Left lung (tissue), 8 donors: Measurements from ENCODE around the gene SERPINA10. TPM values are rescaled to one million over a fixed set of nuclear protein-coding genes. Genes with fewer than 3 reads are reported as not detected.

Source experiments
- polyA plus RNA-seq, 6 donors: library from polyadenylated mRNA; unstranded; fragments of 120-200 nt; gene quantifications; one replicate each; pipeline ENCODE4 v1.2.1, GENCODE V29; 2013; ENCODE audit not compliant: insufficient read length in 6 of 6
- total RNA-seq, 2 donors: library from RNA; stranded (reverse); fragmentation: NEBNext Ultra II Directional; extraction: Animal tissue kit (Norgen Biotek cat#: 25700); gene quantifications; one replicate each; pipeline ENCODE4 v1.2.1, GENCODE V29; 2021
- donor health status: DM: no; HTN: yes; CAD: no.
- donor health status: DM: no; HTN: no; CAD: no.

SERPINA10 gene
- total and polyA plus RNA-seq, 8 donors, result 0.06 to 0.10 (median 0.08) TPM; not detected in 2

Other genes starting within 250 kb of the SERPINA10 start
- 100 to 1,000 TPM; 142 to 148 TPM for gene DDX24, start 212.1 kb downstream of the SERPINA10 start, total RNA-seq
- 100 to 1,000 TPM; 127 to 143 (median 136) TPM for gene DDX24, start 212.1 kb downstream of the SERPINA10 start, polyA plus RNA-seq
- 10 to 100 TPM; 20.3 to 23.8 TPM for gene IFI27L1, start 212.0 kb downstream of the SERPINA10 start, total RNA-seq
- gene IFI27L1, start 212.0 kb downstream of the SERPINA10 start, polyA plus RNA-seq, result 10 to 100 TPM; 25.8 to 34.3 (median 31.5) TPM
- gene IFI27, start 182.5 kb downstream of the SERPINA10 start, total RNA-seq, result 100 to 1,000 TPM; 278 to 394 TPM
- 10 to 100 TPM; 11.6 to 29.0 (median 22.6) TPM for gene IFI27, start 182.5 kb downstream of the SERPINA10 start, polyA plus RNA-seq
- gene IFI27L2, start 163.7 kb downstream of the SERPINA10 start, total RNA-seq, result 10 to 100 TPM; 37.9 to 59.3 TPM
- gene IFI27L2, start 163.7 kb downstream of the SERPINA10 start, polyA plus RNA-seq, result 10 to 100 TPM; 30.7 to 49.0 (median 38.8) TPM
- gene PPP4R4, start 118.9 kb downstream of the SERPINA10 start, total RNA-seq, result 1 to 10 TPM in 1 of 2 donors, under 1 TPM in 1; 0.52 to 3.7 TPM
- gene PPP4R4, start 118.9 kb downstream of the SERPINA10 start, polyA plus RNA-seq, result under 1 TPM; 0.43 to 0.86 (median 0.62) TPM
- gene SERPINA6, start 30.1 kb upstream of the SERPINA10 start, total RNA-seq, result not detected
- under 1 TPM in 4 of 6 donors, not detected in 2; 0.08 to 0.28 (median 0.14) TPM for gene SERPINA6, start 30.1 kb upstream of the SERPINA10 start, polyA plus RNA-seq
- gene SERPINA2, start 73.4 kb upstream of the SERPINA10 start, total RNA-seq, result not detected
- not detected for gene SERPINA2, start 73.4 kb upstream of the SERPINA10 start, polyA plus RNA-seq
- gene SERPINA1, start 95.3 kb upstream of the SERPINA10 start, total RNA-seq, result 1,000 to 10,000 TPM; 1,065 to 1,514 TPM
- gene SERPINA1, start 95.3 kb upstream of the SERPINA10 start, polyA plus RNA-seq, result 10 to 100 TPM in 2 of 6 donors, 1 to 10 TPM in 4; 5.1 to 18.5 (median 5.5) TPM
- gene SERPINA11, start 159.5 kb upstream of the SERPINA10 start, total RNA-seq, result not detected
- gene SERPINA11, start 159.5 kb upstream of the SERPINA10 start, polyA plus RNA-seq, result under 1 TPM in 2 of 6 donors, not detected in 4; 0.14 TPM
- gene SERPINA9, start 182.9 kb upstream of the SERPINA10 start, total RNA-seq, result not detected
- gene SERPINA9, start 182.9 kb upstream of the SERPINA10 start, polyA plus RNA-seq, result not detected
- gene SERPINA12, start 216.2 kb upstream of the SERPINA10 start, total RNA-seq, result not detected
- not detected for gene SERPINA12, start 216.2 kb upstream of the SERPINA10 start, polyA plus RNA-seq